GM23248 (cell line): ENCODE results near the gene TRIOBP. TPM values are rescaled to one million over a fixed set of nuclear protein-coding genes. Genes with fewer than 3 reads are reported as not detected.
A peak's percentile ranks its signal among the peaks of the same experiment; 100 is the strongest.

ENCODE experiments used
- DNase-seq: peaks from one replicate; pipeline ENCODE4 v3.0.0-alpha.2; 2015
- H2AFZ ChIP-seq: fragments of 200-600 bp; sonication (generic); 2 replicates; pipeline ENCODE4 v1.6.1; 2016; ENCODE audit warnings: antibody characterized with exemption
- H3F3A ChIP-seq: fragments of 200-600 bp; sonication (generic); 2 replicates; pipeline ENCODE4 v1.6.1; 2016; ENCODE audit warnings: mild to moderate bottlenecking, antibody characterized with exemption, mixed run types; ENCODE audit not compliant: insufficient read depth
- H3K27ac ChIP-seq: fragments of 200-600 bp; sonication (generic); 2 replicates; pipeline ENCODE4 v1.5.1; 2016; ENCODE audit warnings: mild to moderate bottlenecking
- H3K27me3 ChIP-seq: fragments of 200-600 bp; sonication (generic); replicated peaks from 2 replicates; pipeline ENCODE4 v1.6.1; 2016; ENCODE audit warnings: mild to moderate bottlenecking; ENCODE audit not compliant: insufficient read depth
- H3K36me3 ChIP-seq: fragments of 200-600 bp; sonication (generic); 2 replicates; pipeline ENCODE4 v1.6.1; 2016; ENCODE audit warnings: low read depth, mild to moderate bottlenecking
- H3K4me1 ChIP-seq: fragments of 200-600 bp; sonication (generic); 2 replicates; pipeline ENCODE4 v1.6.1; 2016; ENCODE audit warnings: mild to moderate bottlenecking; ENCODE audit not compliant: insufficient read depth
- H3K4me2 ChIP-seq: fragments of 200-600 bp; sonication (generic); one replicate; pipeline ENCODE4 v1.6.1; 2016; ENCODE audit warnings: mild to moderate bottlenecking; ENCODE audit not compliant: unreplicated experiment
- H3K4me3 ChIP-seq: fragments of 200-600 bp; sonication (generic); 2 replicates; pipeline ENCODE4 v1.5.1; 2016; ENCODE audit warnings: mild to moderate bottlenecking
- H3K79me2 ChIP-seq: fragments of 200-600 bp; sonication (generic); 2 replicates; pipeline ENCODE4 v1.6.1; 2016; ENCODE audit warnings: mild to moderate bottlenecking; ENCODE audit not compliant: insufficient read depth
- H3K9ac ChIP-seq: fragments of 200-600 bp; sonication (generic); 2 replicates; pipeline ENCODE4 v1.6.1; 2016; ENCODE audit warnings: mild to moderate bottlenecking
- H3K9me2 ChIP-seq: fragments of 200-600 bp; sonication (generic); 2 replicates; pipeline ENCODE4 v1.6.1; 2016; ENCODE audit warnings: mixed run types, mild to moderate bottlenecking, moderate library complexity; ENCODE audit not compliant: insufficient read depth
- H3K9me3 ChIP-seq: fragments of 200-600 bp; sonication (generic); one replicate; pipeline ENCODE4 v1.6.1; 2017; ENCODE audit warnings: low read depth
- H4K20me1 ChIP-seq: fragments of 200-600 bp; sonication (generic); 2 replicates; pipeline ENCODE4 v1.6.0; 2016; ENCODE audit not compliant: insufficient read depth
- EZH2 ChIP-seq: fragments of 200-600 bp; sonication (generic); IDR thresholded peaks from 2 replicates; pipeline ENCODE4 v1.6.1; 2018; ENCODE audit warnings: antibody characterized with exemption, mild to moderate bottlenecking; ENCODE audit not compliant: insufficient read depth, poor library complexity, severe bottlenecking
- EZH2phosphoT487 ChIP-seq: fragments of 200-600 bp; sonication (generic); IDR thresholded peaks from 2 replicates; pipeline ENCODE4 v1.6.1; 2018; ENCODE audit warnings: antibody characterized with exemption, moderate library complexity, mild to moderate bottlenecking, low read depth; ENCODE audit not compliant: insufficient read depth
- whole genome bisulfite sequencing, 2 experiments: methylation state at CpG; one replicate each; pipeline ENCODE4 v1.1.6; 2015 to 2017; ENCODE audit warnings: low lambda C conversion rate in 2 of 2, low coverage in 1 of 2; ENCODE audit errors: missing lambda C conversion rate in 2 of 2; 5-methylcytosine and 5-hydroxymethylcytosine counted together
- in situ Hi-C: fragments of 300-500 bp; cut with MboI; formaldehyde crosslinking; loops from 2 replicates; pipeline ENCODE4 v1.15.0; 2020
- polyA plus RNA-seq: library from polyadenylated mRNA; unstranded; fragments of >200 nt; fragmentation: Nextera tagmentation; extraction: Ambion mirVana; gene quantifications from 2 replicates; pipeline ENCODE4 v1.2.1, GENCODE V29; 2016
- total RNA-seq: library from RNA; depleted of rRNA; stranded (reverse); fragments of >200 nt; shearing (Covaris generic); gene quantifications from 2 replicates; pipeline ENCODE4 v1.2.3, GENCODE V29; 2014

TRIOBP gene
- total and polyA plus RNA-seq, 2 experiments from 2014 or later: 123 to 135 TPM

GRCh38 chr22:37750596-37751162 is 53.8 kb downstream of the TRIOBP start:
- H3K36me3 ChIP-seq: 0 out of 2 replicates have a peak, but pooled peaks cover 5% of the 10 kb centered on the region
- 74% methylated on average over 13 to 14 of the region's 14 CpGs for WGBS, 2 experiments
- no peaks in the 10 kb centered on the region for H4K20me1 ChIP-seq

GRCh38 chr22:37751449-37752188 is 54.8 kb downstream of the TRIOBP start:
- Histone ChIP-seq H4K20me1 (no peaks in the 10 kb centered on the region), H3K4me2 (peak overlapping the region; percentile 33), H3K4me1 (peaks cover 63% of the 10 kb centered on the region), H3K9me2 (no peaks in the 10 kb centered on the region), H3K27me3 (no peaks in the 10 kb centered on the region), H2AFZ (no peak overlapping the region), H3K9me3 (no peaks in the 10 kb centered on the region), H3K27ac (peak overlapping the region; percentile 72), H3K9ac (peak overlapping the region; percentile 25), H3K4me3 (no peak overlapping the region), H3K36me3 (0 out of 2 replicates have a peak, but pooled peaks cover 7% of the 10 kb centered on the region), H3F3A (peaks cover 34% of the 10 kb centered on the region), H3K79me2 (peaks cover 72% of the 10 kb centered on the region)
- DNase-seq: no peak
- in situ Hi-C loops: no loop called here
- 58 to 67% methylated on average over 10 of the region's 11 CpGs for WGBS, 2 experiments
- no peak for TF ChIP-seq EZH2
- no peak for TF ChIP-seq EZH2phosphoT487

More at GRCh38 chr22:37750596-37751162, 53.8 kb downstream of the TRIOBP start:
- Histone ChIP-seq H3K9me3 (no peaks in the 10 kb centered on the region), H3K9me2 (no peaks in the 10 kb centered on the region), H3F3A (peaks cover 34% of the 10 kb centered on the region), H3K4me2 (no peak overlapping the region), H3K9ac (peak overlapping the region; percentile 51; the same call in 1 of the 2 replicates), H3K79me2 (peaks cover 66% of the 10 kb centered on the region), H3K27me3 (no peaks in the 10 kb centered on the region), H3K27ac (peak overlapping the region; percentile 63), H3K4me3 (no peak overlapping the region), H3K4me1 (peaks cover 63% of the 10 kb centered on the region), H2AFZ (no peak overlapping the region)
- TF ChIP-seq EZH2 (no peak), EZH2phosphoT487 (no peak)
- in situ Hi-C loops: no loop called here
- no peak for DNase-seq

GRCh38 chr22:37752189-37753087 is 55.6 kb downstream of the TRIOBP start:
- Histone ChIP-seq H3K9ac (peak overlapping the region; percentile 52), H3K4me2 (peak overlapping the region; percentile 33), H3K4me1 (peaks cover 62% of the 10 kb centered on the region), H3K9me3 (no peaks in the 10 kb centered on the region), H3K9me2 (no peaks in the 10 kb centered on the region), H4K20me1 (no peaks in the 10 kb centered on the region), H3K27me3 (no peaks in the 10 kb centered on the region), H2AFZ (no peak overlapping the region), H3K4me3 (no peak overlapping the region), H3K79me2 (peaks cover 72% of the 10 kb centered on the region), H3F3A (peaks cover 34% of the 10 kb centered on the region), H3K27ac (peak overlapping the region; percentile 72), H3K36me3 (peaks cover 7% of the 10 kb centered on the region; the same call in 1 of the 2 replicates)
- peak; percentile 95 for DNase-seq
- no peak for TF ChIP-seq EZH2
- TF ChIP-seq EZH2phosphoT487: no peak
- in situ Hi-C loops: no loop called here
- 9 to 17% methylated on average over 13 to 17 of the region's 17 CpGs for WGBS, 2 experiments

- no peaks in the 10 kb centered on the region for H3K9me2 ChIP-seq
- no peak overlapping the region for H3K9ac ChIP-seq
- peak; percentile 22 for DNase-seq
- 82 to 84% methylated on average over 10 of the region's 10 CpGs for WGBS, 2 experiments
- in situ Hi-C loops: no loop called here
- H3K4me2 ChIP-seq: no peak overlapping the region
- peaks cover 23% of the 10 kb centered on the region for H3F3A ChIP-seq
- H3K36me3 ChIP-seq: peaks cover 16% of the 10 kb centered on the region; the same call in 1 of the 2 replicates
- H4K20me1 ChIP-seq: no peaks in the 10 kb centered on the region
- H3K4me3 ChIP-seq: no peak overlapping the region
- H3K9me3 ChIP-seq: no peaks in the 10 kb centered on the region
- no peaks in the 10 kb centered on the region for H3K27me3 ChIP-seq
- peak overlapping the region; percentile 72 for H3K27ac ChIP-seq
- peaks cover 68% of the 10 kb centered on the region for H3K79me2 ChIP-seq
- peaks cover 50% of the 10 kb centered on the region for H3K4me1 ChIP-seq
- H2AFZ ChIP-seq: no peak overlapping the region
- no peak for TF ChIP-seq EZH2
- TF ChIP-seq EZH2phosphoT487: no peak
Measured at GRCh38 chr22:37753746-37754145, 56.9 kb downstream of the TRIOBP start.
